NT2/D1 (cell line): ENCODE results near the gene TSHR.

ENCODE experiments used
- YY1 ChIP-seq: IDR thresholded peaks from 2 replicates; pipeline ENCODE4 v1.6.1; 2011; ENCODE audit not compliant: insufficient read length, insufficient read depth
- ZNF274 ChIP-seq: IDR thresholded peaks from 2 replicates; pipeline ENCODE4 v1.6.1; 2011; ENCODE audit warnings: mild to moderate bottlenecking, low read depth, low read length

- no peak for TF ChIP-seq YY1
- no peak for TF ChIP-seq ZNF274
Measured at GRCh38 chr14:81066672-81067071, 111.3 kb downstream of the TSHR start.
